CD14-positive monocyte (primary cell): ENCODE results near the gene SMIM43. TPM values are rescaled to one million over a fixed set of nuclear protein-coding genes. Genes with fewer than 3 reads are reported as not detected.
A peak's percentile ranks its signal among the peaks of the same experiment; 100 is the strongest.

Experiments used
- DNase-seq, 3 donors: peaks; one replicate each; pipeline ENCODE4 v3.0.0-alpha.2; 2011 to 2022
- H2AFZ ChIP-seq: 2 replicates; pipeline ENCODE4 v1.6.0; 2012; ENCODE audit warnings: mild to moderate bottlenecking, low read depth, low read length, inconsistent platforms; ENCODE audit not compliant: insufficient read depth, poor library complexity, severe bottlenecking
- H3K27ac ChIP-seq, 2 donors: 1 replicate in 1 of 2; 2 replicates in 1 of 2; pipeline ENCODE4 v1.5.1; 2012 to 2013; ENCODE audit warnings: low read length in 2 of 2, control low read depth in 1 of 2, inconsistent platforms in 1 of 2, low read depth in 1 of 2, mild to moderate bottlenecking in 1 of 2
- H3K27me3 ChIP-seq, 2 donors: one replicate each; pipeline versions ENCODE4 v1.6.0 to v1.6.1; 2011 to 2013; ENCODE audit warnings: low read length in 2 of 2; ENCODE audit not compliant: control insufficient read depth in 2 of 2, insufficient read depth in 2 of 2
- H3K36me3 ChIP-seq, 2 donors: replicated peaks in 1 of 2; 1 replicate in 1 of 2; 2 replicates in 1 of 2; pipeline versions ENCODE4 v1.5.1 to v1.6.1; 2012 to 2013; ENCODE audit warnings: low read length in 2 of 2, control low read depth in 1 of 2, inconsistent platforms in 1 of 2, mild to moderate bottlenecking in 1 of 2; ENCODE audit not compliant: insufficient read depth in 2 of 2, control insufficient read depth in 1 of 2
- H3K4me1 ChIP-seq, 2 donors: 1 replicate in 1 of 2; 2 replicates in 1 of 2; pipeline versions ENCODE4 v1.5.1 to v1.6.1; 2012 to 2013; ENCODE audit warnings: low read length in 2 of 2, control low read depth in 1 of 2, inconsistent platforms in 1 of 2, mild to moderate bottlenecking in 1 of 2, moderate library complexity in 1 of 2; ENCODE audit not compliant: insufficient read depth in 2 of 2, control insufficient read depth in 1 of 2
- H3K4me2 ChIP-seq: replicated peaks from 2 replicates; pipeline ENCODE3; 2012; ENCODE audit warnings: low read length, moderate library complexity, mild to moderate bottlenecking; ENCODE audit not compliant: poor library complexity, severe bottlenecking; ENCODE audit errors: extremely low read depth
- H3K4me3 ChIP-seq, 3 experiments: fragments of 200-600 bp in 1 of 3; sonication (generic) in 1 of 3; replicated peaks in 1 of 3; 1 replicate in 2 of 3; 2 replicates in 1 of 3; pipeline ENCODE4 v1.5.1; 2011 to 2013; ENCODE audit warnings: low read length in 3 of 3, mild to moderate bottlenecking in 3 of 3, control low read depth in 2 of 3, low read depth in 2 of 3, inconsistent platforms in 1 of 3, moderate library complexity in 1 of 3
- H3K79me2 ChIP-seq: 2 replicates; pipeline ENCODE4 v1.6.0; 2012; ENCODE audit warnings: mild to moderate bottlenecking, control low read depth, inconsistent platforms, low read length, moderate library complexity; ENCODE audit not compliant: insufficient read depth
- H3K9ac ChIP-seq: 2 replicates; pipeline ENCODE4 v1.6.0; 2017; ENCODE audit warnings: low read length, mild to moderate bottlenecking; ENCODE audit not compliant: insufficient read depth, poor library complexity, severe bottlenecking
- H3K9me3 ChIP-seq, 2 donors: replicated peaks in 1 of 2; 1 replicate in 1 of 2; 2 replicates in 1 of 2; pipeline versions ENCODE4 v1.5.1 to v1.6.1; 2012 to 2013; ENCODE audit warnings: low read length in 2 of 2, control low read depth in 1 of 2; ENCODE audit not compliant: control insufficient read depth in 1 of 2, insufficient read depth in 1 of 2
- H4K20me1 ChIP-seq: 2 replicates; pipeline ENCODE4 v1.6.0; 2012; ENCODE audit warnings: mild to moderate bottlenecking, low read length, control low read depth, moderate library complexity; ENCODE audit not compliant: insufficient read depth
- H3K27ac Mint-ChIP-seq, 7 donors: one replicate each; pipeline ENCODE4 v1.8.0; 2020; ENCODE audit warnings: mild to moderate bottlenecking in 7 of 7, mixed read lengths in 7 of 7, moderate library complexity in 6 of 7, inconsistent platforms in 2 of 7
- H3K27me3 Mint-ChIP-seq, 3 donors: one replicate each; pipeline ENCODE4 v1.8.0; 2021 to 2022; ENCODE audit warnings: low read depth in 3 of 3, mild to moderate bottlenecking in 3 of 3, mixed read lengths in 3 of 3, moderate library complexity in 3 of 3, inconsistent platforms in 1 of 3
- H3K36me3 Mint-ChIP-seq, 2 donors: one replicate each; pipeline ENCODE4 v1.8.0; 2020; ENCODE audit warnings: mixed read lengths in 2 of 2, inconsistent platforms in 1 of 2, mild to moderate bottlenecking in 1 of 2
- H3K4me1 Mint-ChIP-seq: one replicate; pipeline ENCODE4 v1.8.0; 2020; ENCODE audit warnings: mild to moderate bottlenecking, mixed read lengths
- H3K4me3 Mint-ChIP-seq, 2 donors: one replicate each; pipeline ENCODE4 v1.8.0; 2020; ENCODE audit warnings: mild to moderate bottlenecking in 2 of 2, mixed read lengths in 2 of 2, moderate library complexity in 1 of 2
- H3K9me3 Mint-ChIP-seq, 7 donors: one replicate each; pipeline ENCODE4 v1.8.0; 2020 to 2022; ENCODE audit warnings: mixed read lengths in 7 of 7, mild to moderate bottlenecking in 6 of 7, moderate library complexity in 6 of 7, inconsistent platforms in 2 of 7
- CTCF ChIP-seq: fragments of 200-600 bp; IDR thresholded peaks from one replicate; pipeline ENCODE4 v1.8.0; 2022; ENCODE audit warnings: antibody characterized with exemption, mild to moderate bottlenecking
- WGBS: methylation state at CpG from one replicate; pipeline ENCODE4 v1.1.5; 2013; ENCODE audit warnings: missing lambda C conversion rate; ENCODE audit not compliant: insufficient coverage; 5-methylcytosine and 5-hydroxymethylcytosine counted together
- intact Hi-C, 2 donors: fragments of 100-400 bp; cut with micrococcal nuclease; formaldehyde crosslinking; loops; one replicate each; pipeline versions ENCODE4 v1.15.0 to v1.15.1; 2023
- polyA plus RNA-seq, 3 donors: library from polyadenylated mRNA; depleted of rRNA in 1 of 3; unstranded in 2 of 3; stranded (reverse) in 1 of 3; fragments of 300-500 nt in 2 of 3; fragments of >200 nt in 1 of 3; fragmentation: Illumina TruSeq in 2 of 3; gene quantifications; 1 replicate in 2 of 3; 2 replicates in 1 of 3; pipeline ENCODE4 v1.2.3, GENCODE V29; 2012 to 2021

Gene SMIM43
- polyA plus RNA-seq, 3 donors: not detected

- Histone ChIP-seq H3K9ac (no peak overlapping the region), H3K27me3 (no peaks in the 10 kb centered on the region), H3K27ac (no peak overlapping the region), H3K4me3 (no peak overlapping the region), H3K4me1 (no peaks in the 10 kb centered on the region), H3K4me2 (no peak overlapping the region), H3K36me3 (no peaks in the 10 kb centered on the region), H4K20me1 (no peaks in the 10 kb centered on the region), H3K9me3 (no peaks in the 10 kb centered on the region), H3K79me2 (no peaks in the 10 kb centered on the region), H2AFZ (no peak overlapping the region)
- H3K9me3 Mint-ChIP-seq: no peaks in the 10 kb centered on the region
- intact Hi-C loops: loop anchor here in 1 of 2 donors (10.0 kb wide), 2 partner anchors 73 to 273 kb away; no protein-coding TSS in a partner anchor
- no peaks in the 10 kb centered on the region for H3K36me3 Mint-ChIP-seq
- no peak overlapping the region for H3K4me3 Mint-ChIP-seq
- peaks cover 3 to 8% (median 6%) of the 10 kb centered on the region in 3 donors for H3K27me3 Mint-ChIP-seq
- WGBS: 92% methylated on average over 2 of the region's 10 CpGs
- no peak for DNase-seq
- no peak for TF ChIP-seq CTCF
- H3K27ac Mint-ChIP-seq: no peak overlapping the region
- H3K4me1 Mint-ChIP-seq: no peaks in the 10 kb centered on the region
These were observed 27.0 kb downstream of the SMIM43 start for GRCh38 chr4:121737846-121738554.

- peak in 2 of 3 donors; percentile 22 to 28 for DNase-seq
- Mint-ChIP-seq H3K27ac (peak overlapping the region in 1 of 7 donors; percentile 37), H3K9me3 (no peaks in the 10 kb centered on the region), H3K4me1 (no peaks in the 10 kb centered on the region), H3K27me3 (peaks cover 3 to 4% (median 4%) of the 10 kb centered on the region in 3 donors), H3K4me3 (no peak overlapping the region), H3K36me3 (no peaks in the 10 kb centered on the region)
- Histone ChIP-seq H3K4me2 (no peak overlapping the region), H3K36me3 (no peaks in the 10 kb centered on the region), H3K9ac (no peak overlapping the region), H3K4me3 (no peak overlapping the region), H3K79me2 (no peaks in the 10 kb centered on the region), H4K20me1 (no peaks in the 10 kb centered on the region), H2AFZ (no peak overlapping the region), H3K9me3 (no peaks in the 10 kb centered on the region), H3K27me3 (no peaks in the 10 kb centered on the region), H3K4me1 (no peaks in the 10 kb centered on the region), H3K27ac (no peak overlapping the region)
- no CpG with 5 or more reads among the region's 5 CpGs for WGBS
- TF ChIP-seq CTCF: peak; percentile 41
- intact Hi-C loops: loop anchor here in 1 of 2 donors (10.0 kb wide), 2 partner anchors 72 to 272 kb away; no protein-coding TSS in a partner anchor
These were observed 28.1 kb downstream of the SMIM43 start for GRCh38 chr4:121736735-121737351.
